HepG2 (cell line): ENCODE data around the gene NME4. TPM values are rescaled to one million over a fixed set of nuclear protein-coding genes. Genes with fewer than 3 reads are reported as not detected.
A peak's percentile ranks its signal among the peaks of the same experiment; 100 is the strongest.

Experiments
- CENPX ChIP-seq: sonication (generic); formaldehyde crosslinking; IDR thresholded peaks from 2 replicates; pipeline ENCODE4 v1.9.0; 2021; ENCODE audit warnings: mild to moderate bottlenecking, missing genetic modification reagents, moderate library complexity
- CSRNP1 ChIP-seq: sonication (generic); formaldehyde crosslinking; IDR thresholded peaks from 2 replicates; pipeline ENCODE4 v1.8.1; 2023; ENCODE audit warnings: mild to moderate bottlenecking, missing genetic modification reagents
- ETV6 ChIP-seq: sonication (generic); formaldehyde crosslinking; conservative IDR thresholded peaks from 2 replicates; pipeline ENCODE4 v1.4.0; 2020; ENCODE audit warnings: missing genetic modification reagents
- HOXA7 ChIP-seq: sonication (generic); formaldehyde crosslinking; IDR thresholded peaks from 2 replicates; pipeline ENCODE4 v1.8.1; 2022; ENCODE audit warnings: mild to moderate bottlenecking, missing genetic modification reagents, moderate library complexity
- KDM5A ChIP-seq: fragments of 200-600 bp; sonication (generic); IDR thresholded peaks from 2 replicates; pipeline ENCODE4 v1.7.0; 2018; ENCODE audit warnings: antibody characterized with exemption, mild to moderate bottlenecking, low read length, borderline replicate concordance
- MYC ChIP-seq: sonication (generic); formaldehyde crosslinking; IDR thresholded peaks from 2 replicates; pipeline ENCODE4 v1.9.0; 2021; ENCODE audit warnings: missing genetic modification reagents, borderline replicate concordance
- NFIB ChIP-seq: sonication (generic); formaldehyde crosslinking; IDR thresholded peaks from 2 replicates; pipeline ENCODE4 v1.9.0; 2021; ENCODE audit warnings: missing genetic modification reagents, mild to moderate bottlenecking, borderline replicate concordance
- PHF21A ChIP-seq: sonication (generic); formaldehyde crosslinking; IDR thresholded peaks from 2 replicates; pipeline ENCODE4 v1.5.0; 2020; ENCODE audit warnings: mild to moderate bottlenecking, missing genetic modification reagents
- PPARG ChIP-seq: conservative IDR thresholded peaks from 2 replicates; pipeline ENCODE4 v1.6.1; 2016; ENCODE audit warnings: missing biosample characterization, missing genetic modification reagents
- RBFOX2 ChIP-seq: fragments of 200-400 bp; formaldehyde crosslinking; IDR thresholded peaks from 2 replicates; pipeline ENCODE4 v1.6.1; 2017; ENCODE audit warnings: low read depth, mild to moderate bottlenecking, low read length
- SETDB1 ChIP-seq: sonication (generic); formaldehyde crosslinking; IDR thresholded peaks from 2 replicates; pipeline ENCODE4 v1.5.1; 2020; ENCODE audit warnings: missing genetic modification reagents, mild to moderate bottlenecking, borderline replicate concordance
- SIN3A ChIP-seq: IDR thresholded peaks from 2 replicates; pipeline ENCODE4 v1.6.1; 2011; ENCODE audit warnings: low read depth, mild to moderate bottlenecking, control low read depth, low read length, borderline replicate concordance
- SRSF1 ChIP-seq: fragments of 200-400 bp; formaldehyde crosslinking; optimal IDR thresholded peaks from 2 replicates; pipeline ENCODE3; 2017; ENCODE audit warnings: mild to moderate bottlenecking, low read depth, low read length, moderate library complexity
- SSRP1 ChIP-seq: IDR thresholded peaks from 2 replicates; pipeline ENCODE4 v1.6.1; 2016; ENCODE audit warnings: control low read depth
- TAF1 ChIP-seq: sonication (generic); formaldehyde crosslinking; IDR thresholded peaks from 2 replicates; pipeline ENCODE4 v1.4.0; 2020; ENCODE audit warnings: missing genetic modification reagents
- ZNF101 ChIP-seq: sonication (generic); formaldehyde crosslinking; IDR thresholded peaks from 2 replicates; pipeline ENCODE4 v1.4.0; 2020; ENCODE audit warnings: mild to moderate bottlenecking, low read depth, missing genetic modification reagents, borderline replicate concordance
- ZNF235 ChIP-seq: sonication (generic); formaldehyde crosslinking; IDR thresholded peaks from 2 replicates; pipeline ENCODE4 v1.8.1; 2023; ENCODE audit warnings: mild to moderate bottlenecking, missing genetic modification reagents, borderline replicate concordance
- ZNF274 ChIP-seq: sonication (generic); formaldehyde crosslinking; IDR thresholded peaks from 2 replicates; pipeline ENCODE4 v1.5.1; 2020; ENCODE audit warnings: mild to moderate bottlenecking, missing genetic modification reagents
- ZNF331 ChIP-seq: sonication (generic); formaldehyde crosslinking; IDR thresholded peaks from 2 replicates; pipeline ENCODE4 v1.4.0; 2020; ENCODE audit warnings: missing genetic modification reagents
- ZNF383 ChIP-seq: sonication (generic); formaldehyde crosslinking; IDR thresholded peaks from 2 replicates; pipeline ENCODE4 v1.4.0; 2020; ENCODE audit warnings: missing genetic modification reagents, mild to moderate bottlenecking, borderline replicate concordance
- ZNF468 ChIP-seq: sonication (generic); formaldehyde crosslinking; IDR thresholded peaks from 2 replicates; pipeline ENCODE4 v1.8.0; 2022; ENCODE audit warnings: mild to moderate bottlenecking, moderate library complexity, missing genetic modification reagents
- ZNF556 ChIP-seq: sonication (generic); formaldehyde crosslinking; IDR thresholded peaks from 2 replicates; pipeline ENCODE4 v1.4.0; 2020; ENCODE audit warnings: mild to moderate bottlenecking, missing genetic modification reagents, borderline replicate concordance
- ZNF562 ChIP-seq: sonication (generic); formaldehyde crosslinking; IDR thresholded peaks from 2 replicates; pipeline ENCODE4 v1.8.0; 2022; ENCODE audit warnings: missing genetic modification reagents, borderline replicate concordance
- polyA plus RNA-seq, 8 experiments: library from polyadenylated mRNA; depleted of rRNA in 3 of 8; stranded (reverse) in 7 of 8; unstranded in 1 of 8; fragments of >200 nt; fragmentation: Illumina TruSeq in 4 of 8; extraction: Trizol in 4 of 8; gene quantifications; 2 replicates each; pipeline versions ENCODE4 v1.2.1 to v1.2.3, GENCODE V29; 2011 to 2016; ENCODE audit warnings: low read depth in 4 of 8, missing spikeins in 1 of 8, mixed read lengths in 1 of 8; ENCODE audit not compliant: insufficient read depth in 1 of 8
- total RNA-seq, 5 experiments: library from RNA; depleted of rRNA; stranded (reverse); fragments of >200 nt; fragmentation: Illumina TruSeq; extraction: Trizol; gene quantifications; 2 replicates each; pipeline ENCODE4 v1.2.3, GENCODE V29; 2016; ENCODE audit warnings: low read depth in 1 of 5
- TF ChIP-seq, protein P1 (sequence below): sonication (generic); formaldehyde crosslinking; IDR thresholded peaks from 2 replicates; pipeline ENCODE4 v1.4.0; 2020; ENCODE audit warnings: mild to moderate bottlenecking, missing genetic modification reagents
- TF ChIP-seq, protein P2 (sequence below): sonication (generic); formaldehyde crosslinking; IDR thresholded peaks from 2 replicates; pipeline ENCODE4 v1.4.0; 2020; ENCODE audit warnings: mild to moderate bottlenecking, low read depth, missing genetic modification reagents

Gene NME4
- total and polyA plus RNA-seq, 2 of the 13 experiments (the other 11 are each of a cell fraction or from before 2014, with no cell fraction given), result 121 to 263 TPM

GRCh38 chr16:352547-353403 is 44.2 kb upstream of the NME4 start, which contains the start of gene AXIN1 (continued):
- TF ChIP-seq PHF21A (no peak), ZNF101 (CRISPR knock-in tag) (no peak), RBFOX2 (peak; percentile 72), ETV6 (CRISPR knock-in tag) (no peak), SSRP1 (no peak), SRSF1 (no peak), CENPX (CRISPR knock-in tag) (no peak), ZNF274 (no peak), ZNF562 (CRISPR knock-in tag) (no peak), ZNF556 (CRISPR knock-in tag) (no peak), HOXA7 (no peak), CSRNP1 (CRISPR knock-in tag) (peak; percentile 34; the same call in 1 of the 2 replicates), ZNF468 (CRISPR knock-in tag) (no peak), MYC (no peak; the same call in none of the 2 replicates), ZNF331 (CRISPR knock-in tag) (no peak), TAF1 (CRISPR knock-in tag) (peak; percentile 59; the same call in 1 of the 2 replicates), ZNF235 (CRISPR knock-in tag) (no peak), KDM5A (no peak), SETDB1 (no peak), PPARG (CRISPR knock-in tag) (no peak), NFIB (CRISPR knock-in tag) (no peak), ZNF383 (no peak), SIN3A (peak; percentile 65; the same call in 1 of the 2 replicates)
- TF ChIP-seq, protein P1, sequence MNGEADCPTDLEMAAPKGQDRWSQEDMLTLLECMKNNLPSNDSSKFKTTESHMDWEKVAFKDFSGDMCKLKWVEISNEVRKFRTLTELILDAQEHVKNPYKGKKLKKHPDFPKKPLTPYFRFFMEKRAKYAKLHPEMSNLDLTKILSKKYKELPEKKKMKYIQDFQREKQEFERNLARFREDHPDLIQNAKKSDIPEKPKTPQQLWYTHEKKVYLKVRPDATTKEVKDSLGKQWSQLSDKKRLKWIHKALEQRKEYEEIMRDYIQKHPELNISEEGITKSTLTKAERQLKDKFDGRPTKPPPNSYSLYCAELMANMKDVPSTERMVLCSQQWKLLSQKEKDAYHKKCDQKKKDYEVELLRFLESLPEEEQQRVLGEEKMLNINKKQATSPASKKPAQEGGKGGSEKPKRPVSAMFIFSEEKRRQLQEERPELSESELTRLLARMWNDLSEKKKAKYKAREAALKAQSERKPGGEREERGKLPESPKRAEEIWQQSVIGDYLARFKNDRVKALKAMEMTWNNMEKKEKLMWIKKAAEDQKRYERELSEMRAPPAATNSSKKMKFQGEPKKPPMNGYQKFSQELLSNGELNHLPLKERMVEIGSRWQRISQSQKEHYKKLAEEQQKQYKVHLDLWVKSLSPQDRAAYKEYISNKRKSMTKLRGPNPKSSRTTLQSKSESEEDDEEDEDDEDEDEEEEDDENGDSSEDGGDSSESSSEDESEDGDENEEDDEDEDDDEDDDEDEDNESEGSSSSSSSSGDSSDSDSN (CRISPR knock-in tag), result peak; percentile 31; the same call in 1 of the 2 replicates
- TF ChIP-seq, protein P2, sequence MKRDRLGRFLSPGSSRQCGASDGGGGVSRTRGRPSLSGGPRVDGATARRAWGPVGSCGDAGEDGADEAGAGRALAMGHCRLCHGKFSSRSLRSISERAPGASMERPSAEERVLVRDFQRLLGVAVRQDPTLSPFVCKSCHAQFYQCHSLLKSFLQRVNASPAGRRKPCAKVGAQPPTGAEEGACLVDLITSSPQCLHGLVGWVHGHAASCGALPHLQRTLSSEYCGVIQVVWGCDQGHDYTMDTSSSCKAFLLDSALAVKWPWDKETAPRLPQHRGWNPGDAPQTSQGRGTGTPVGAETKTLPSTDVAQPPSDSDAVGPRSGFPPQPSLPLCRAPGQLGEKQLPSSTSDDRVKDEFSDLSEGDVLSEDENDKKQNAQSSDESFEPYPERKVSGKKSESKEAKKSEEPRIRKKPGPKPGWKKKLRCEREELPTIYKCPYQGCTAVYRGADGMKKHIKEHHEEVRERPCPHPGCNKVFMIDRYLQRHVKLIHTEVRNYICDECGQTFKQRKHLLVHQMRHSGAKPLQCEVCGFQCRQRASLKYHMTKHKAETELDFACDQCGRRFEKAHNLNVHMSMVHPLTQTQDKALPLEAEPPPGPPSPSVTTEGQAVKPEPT, result no peak
